HG03097 (cell line): ENCODE measurements around the gene GALNT17.
"Not testable (repeated sequence)": the region's sequence is repeated elsewhere in the genome, so short reads cannot be mapped to it uniquely, and the experiment has no call there.

Experiments
- ATAC-seq: cut with Tn5 transposase; IDR thresholded peaks from one replicate; pipeline ENCODE4 v1.9.1; 2021; ENCODE audit not compliant: unreplicated experiment, low FRiP score

GALNT17 gene

GRCh38 chr7:71707041-71707440, 575.1 kb downstream of the GALNT17 start:
- no peak for ATAC-seq

GRCh38 chr7:71708710-71709109, 576.8 kb downstream of the GALNT17 start:
- no peak for ATAC-seq

- ATAC-seq: no peak
These were observed 578.5 kb downstream of the GALNT17 start for GRCh38 chr7:71710442-71710841.

GRCh38 chr7:71712653-71713180, 580.8 kb downstream of the GALNT17 start:
- ATAC-seq: no peak

- no peak for ATAC-seq
These were observed 584.7 kb downstream of the GALNT17 start for GRCh38 chr7:71716690-71717089.

GRCh38 chr7:71718563-71718962, 586.6 kb downstream of the GALNT17 start:
- ATAC-seq: no peak

- no peak for ATAC-seq
These were observed 589.8 kb downstream of the GALNT17 start for GRCh38 chr7:71721742-71722141.

- no peak for ATAC-seq
These were observed 591.9 kb downstream of the GALNT17 start for GRCh38 chr7:71723859-71724258.

- no peak for ATAC-seq
These were observed 595.4 kb downstream of the GALNT17 start for GRCh38 chr7:71727347-71727746.

GRCh38 chr7:71731740-71732139, 599.8 kb downstream of the GALNT17 start:
- ATAC-seq: no peak

GRCh38 chr7:71733107-71733870, 601.3 kb downstream of the GALNT17 start:
- ATAC-seq: no peak

GRCh38 chr7:71735961-71736556, 604.1 kb downstream of the GALNT17 start:
- no peak for ATAC-seq

GRCh38 chr7:71737931-71738540, 606.1 kb downstream of the GALNT17 start:
- ATAC-seq: not testable (repeated sequence)

- no peak for ATAC-seq
These were observed 607.7 kb downstream of the GALNT17 start for GRCh38 chr7:71739520-71740173.

- ATAC-seq: no peak
These were observed 608.2 kb downstream of the GALNT17 start for GRCh38 chr7:71740174-71740560.

- ATAC-seq: no peak
These were observed 614.1 kb downstream of the GALNT17 start for GRCh38 chr7:71746006-71746405.

GRCh38 chr7:71750290-71750689, 618.3 kb downstream of the GALNT17 start:
- no peak for ATAC-seq

- ATAC-seq: no peak
These were observed 620.4 kb downstream of the GALNT17 start for GRCh38 chr7:71752171-71752935.

- no peak for ATAC-seq
These were observed 621.3 kb downstream of the GALNT17 start for GRCh38 chr7:71753236-71753635.

- no peak for ATAC-seq
These were observed 622.2 kb downstream of the GALNT17 start for GRCh38 chr7:71753956-71754664.
